Activated naive CD8-positive, alpha-beta T cell treated with anti-CD3 and anti-CD28 coated beads, Interleukin-2, amount 50 U/mL, for 24 hours (primary cell): ENCODE measurements around the gene MINAR1.

ENCODE experiments used
- ATAC-seq: fragments of 150-1000 bp; cut with Tn5 transposase; one replicate; pipeline ENCODE4 v1.10.0; 2021
- DNase-seq: peaks from one replicate; pipeline ENCODE4 v3.0.0; 2021
- H3K27ac Mint-ChIP-seq: one replicate; pipeline ENCODE4 v1.8.0; 2021; ENCODE audit warnings: mild to moderate bottlenecking, mixed read lengths
- H3K27me3 Mint-ChIP-seq: one replicate; pipeline ENCODE4 v1.8.0; 2021; ENCODE audit warnings: mixed read lengths
- H3K36me3 Mint-ChIP-seq: one replicate; pipeline ENCODE4 v1.8.0; 2021; ENCODE audit warnings: low read depth, mixed read lengths
- H3K4me1 Mint-ChIP-seq: one replicate; pipeline ENCODE4 v1.8.0; 2021; ENCODE audit warnings: mixed read lengths
- H3K4me3 Mint-ChIP-seq: one replicate; pipeline ENCODE4 v1.8.0; 2021; ENCODE audit warnings: mild to moderate bottlenecking, moderate library complexity, mixed read lengths
- H3K9me3 Mint-ChIP-seq: one replicate; pipeline ENCODE4 v1.8.0; 2021; ENCODE audit warnings: mixed read lengths

MINAR1 gene

GRCh38 chr15:79466488-79466887, 34.4 kb downstream of the MINAR1 start:
- ATAC-seq (no peak), DNase-seq (no peak)
- H3K27ac Mint-ChIP-seq, result no peak overlapping the region
- no peaks in the 10 kb centered on the region for H3K27me3 Mint-ChIP-seq
- H3K4me1 Mint-ChIP-seq, result no peaks in the 10 kb centered on the region
- no peaks in the 10 kb centered on the region for H3K9me3 Mint-ChIP-seq
- peaks cover 1% of the 10 kb centered on the region for H3K36me3 Mint-ChIP-seq
- H3K4me3 Mint-ChIP-seq, result no peak overlapping the region

GRCh38 chr15:79467865-79468586, 35.9 kb downstream of the MINAR1 start:
- H3K4me3 Mint-ChIP-seq, result no peak overlapping the region
- H3K36me3 Mint-ChIP-seq, result peaks cover 1% of the 10 kb centered on the region
- H3K27me3 Mint-ChIP-seq, result no peaks in the 10 kb centered on the region
- no peak overlapping the region for H3K27ac Mint-ChIP-seq
- no peak for DNase-seq
- no peaks in the 10 kb centered on the region for H3K4me1 Mint-ChIP-seq
- no peak for ATAC-seq
- no peaks in the 10 kb centered on the region for H3K9me3 Mint-ChIP-seq

- no peak overlapping the region for H3K27ac Mint-ChIP-seq
- ATAC-seq (no peak), DNase-seq (no peak)
- H3K9me3 Mint-ChIP-seq, result no peaks in the 10 kb centered on the region
- no peak overlapping the region for H3K4me3 Mint-ChIP-seq
- H3K4me1 Mint-ChIP-seq, result peaks cover 4% of the 10 kb centered on the region
- peaks cover 3% of the 10 kb centered on the region for H3K27me3 Mint-ChIP-seq
- peaks cover 1% of the 10 kb centered on the region for H3K36me3 Mint-ChIP-seq
These were observed 40.3 kb downstream of the MINAR1 start for GRCh38 chr15:79472446-79472845.

- Mint-ChIP-seq H3K4me1 (peaks cover 4% of the 10 kb centered on the region), H3K36me3 (no peaks in the 10 kb centered on the region), H3K9me3 (no peaks in the 10 kb centered on the region), H3K27ac (no peak overlapping the region), H3K4me3 (no peak overlapping the region), H3K27me3 (peaks cover 6% of the 10 kb centered on the region)
- DNase-seq (no peak), ATAC-seq (no peak)
These were observed 42.1 kb downstream of the MINAR1 start for GRCh38 chr15:79474252-79474651.

GRCh38 chr15:79475306-79475705, 43.2 kb downstream of the MINAR1 start:
- Mint-ChIP-seq H3K4me3 (no peak overlapping the region), H3K27me3 (peaks cover 6% of the 10 kb centered on the region)

GRCh38 chr15:79478108-79478507, 46.0 kb downstream of the MINAR1 start:
- DNase-seq (no peak), ATAC-seq (no peak)
- no peaks in the 10 kb centered on the region for H3K36me3 Mint-ChIP-seq
- H3K9me3 Mint-ChIP-seq, result no peaks in the 10 kb centered on the region
- H3K27ac Mint-ChIP-seq, result no peak overlapping the region
- peaks cover 6% of the 10 kb centered on the region for H3K27me3 Mint-ChIP-seq
- H3K4me1 Mint-ChIP-seq, result peaks cover 4% of the 10 kb centered on the region
- H3K4me3 Mint-ChIP-seq, result no peak overlapping the region

More at GRCh38 chr15:79475306-79475705, 43.2 kb downstream of the MINAR1 start:
- peaks cover 4% of the 10 kb centered on the region for H3K4me1 Mint-ChIP-seq
- no peak for DNase-seq
- H3K27ac Mint-ChIP-seq, result no peak overlapping the region
- ATAC-seq, result no peak
- no peaks in the 10 kb centered on the region for H3K36me3 Mint-ChIP-seq
- H3K9me3 Mint-ChIP-seq, result no peaks in the 10 kb centered on the region

GRCh38 chr15:79479616-79480015, 47.5 kb downstream of the MINAR1 start:
- no peak overlapping the region for H3K4me3 Mint-ChIP-seq
- peaks cover 6% of the 10 kb centered on the region for H3K27me3 Mint-ChIP-seq
- no peaks in the 10 kb centered on the region for H3K36me3 Mint-ChIP-seq
- no peaks in the 10 kb centered on the region for H3K9me3 Mint-ChIP-seq
- H3K4me1 Mint-ChIP-seq, result peaks cover 4% of the 10 kb centered on the region
- no peak overlapping the region for H3K27ac Mint-ChIP-seq
- no peak for ATAC-seq
- DNase-seq, result no peak

- H3K9me3 Mint-ChIP-seq, result no peaks in the 10 kb centered on the region
- H3K27ac Mint-ChIP-seq, result no peak overlapping the region
- no peaks in the 10 kb centered on the region for H3K4me1 Mint-ChIP-seq
- H3K4me3 Mint-ChIP-seq, result no peak overlapping the region
- peaks cover 3% of the 10 kb centered on the region for H3K27me3 Mint-ChIP-seq
- no peak for ATAC-seq
- H3K36me3 Mint-ChIP-seq, result no peaks in the 10 kb centered on the region
- no peak for DNase-seq
These were observed 49.7 kb downstream of the MINAR1 start for GRCh38 chr15:79481793-79482192.
